Hematopoietic multipotent progenitor cell treated with erythropoietin and hydrocortisone succinate and interleukin-3 and kit ligand, for 17 days (in vitro differentiated cells): ENCODE measurements around the gene MORN3.
A peak's percentile ranks its signal among the peaks of the same experiment; 100 is the strongest.
"Not testable (repeated sequence)": the region's sequence is repeated elsewhere in the genome, so short reads cannot be mapped to it uniquely, and the experiment has no call there.

Source experiments
- DNase-seq: peaks from one replicate; pipeline ENCODE4 v3.0.0-alpha.2; 2015; ENCODE audit warnings: low spot score

MORN3 gene

DNA sequence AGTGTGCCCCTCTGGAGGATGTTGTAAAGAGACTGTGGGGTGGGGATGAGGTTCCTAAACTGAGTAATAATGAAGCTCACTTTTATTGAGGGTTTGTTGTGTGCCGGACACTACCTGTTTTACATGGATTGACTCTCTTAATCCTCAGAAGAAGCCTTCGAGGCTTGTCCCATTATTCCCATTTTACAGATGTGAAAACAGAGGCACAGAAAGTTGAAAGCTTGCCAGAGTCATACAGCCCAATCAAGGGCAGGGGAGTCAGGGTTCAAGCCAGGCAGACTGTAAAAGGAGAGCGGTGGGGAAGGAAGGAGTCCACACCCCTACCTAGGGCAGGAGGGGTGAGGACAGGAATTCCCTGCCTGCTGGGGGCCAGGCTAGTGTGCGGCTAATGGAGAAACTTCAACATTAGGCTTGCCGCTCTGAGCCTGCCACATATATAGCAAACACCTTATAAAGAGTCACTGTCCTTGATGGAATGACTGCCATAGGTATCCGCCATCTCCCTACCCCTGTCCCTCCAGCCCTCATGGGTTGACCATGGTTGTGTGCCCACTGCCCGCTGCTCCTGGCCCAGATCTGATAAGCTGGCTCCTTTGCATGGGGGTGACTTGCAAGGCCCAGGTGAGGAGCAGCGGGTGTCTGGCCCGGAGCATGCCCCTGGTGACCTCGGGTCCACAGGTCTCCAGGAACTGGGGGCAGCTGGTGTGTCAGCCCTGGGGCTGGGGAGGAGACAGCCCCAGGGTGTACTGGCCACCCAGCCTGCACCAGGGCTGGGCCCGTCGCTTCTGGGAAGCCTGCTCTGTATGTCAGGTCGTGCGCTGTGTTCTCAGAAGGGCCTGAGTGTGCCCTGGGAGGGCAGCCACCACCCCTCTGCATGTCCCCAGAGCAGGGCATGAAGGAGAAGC lies 30.9 kb downstream of the MORN3 start:
- DNase-seq = no peak

- DNase-seq = no peak
These were observed 32.1 kb downstream of the MORN3 start for GRCh38 chr12:121637231-121637914.

GRCh38 chr12:121634836-121635235 lies 34.6 kb downstream of the MORN3 start:
- DNase-seq = no peak

- DNase-seq = not testable (repeated sequence)
These were observed 35.6 kb downstream of the MORN3 start for GRCh38 chr12:121633833-121634196.

DNA sequence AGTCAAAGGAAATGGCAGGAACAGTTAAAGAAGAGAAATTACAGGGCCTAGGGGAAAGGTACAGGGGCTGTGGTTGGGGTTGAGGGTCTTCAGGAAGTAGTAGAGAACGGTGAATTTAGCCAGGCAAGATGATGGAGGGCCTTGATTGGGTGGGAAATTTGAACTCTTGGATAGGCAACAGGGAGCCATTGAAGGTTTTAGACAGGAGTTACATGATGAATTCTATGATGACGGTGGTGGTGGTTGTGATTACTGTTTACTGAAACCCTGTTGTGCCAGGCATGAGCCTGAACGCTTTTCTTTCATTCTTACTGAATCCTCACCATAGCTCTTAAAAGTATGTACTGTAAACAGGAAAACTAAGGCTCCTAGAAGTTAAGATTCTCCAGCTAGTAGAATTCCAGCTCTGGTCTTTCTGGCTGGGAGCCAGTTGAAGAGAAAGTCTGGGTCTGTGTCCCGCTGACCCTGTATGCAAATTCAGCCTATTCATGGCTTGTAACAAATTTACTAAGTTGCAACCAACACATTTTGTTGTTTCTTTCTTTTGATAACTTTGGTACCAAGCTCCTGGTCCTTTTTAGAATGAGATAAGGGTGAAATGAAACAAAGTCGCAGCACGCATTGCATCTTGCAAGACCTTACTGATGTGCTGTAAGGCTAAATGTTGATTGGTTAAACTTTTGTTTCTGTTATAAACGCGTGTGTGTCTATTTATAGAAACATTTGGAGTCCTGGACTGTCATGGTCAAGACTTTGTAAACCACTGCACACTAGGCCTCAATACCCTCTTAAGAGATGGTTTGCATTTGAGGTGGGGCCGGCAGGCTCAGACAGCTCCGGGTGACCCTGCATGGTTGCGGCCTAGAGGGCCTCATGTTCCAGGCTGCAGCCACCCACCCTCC lies 37.1 kb downstream of the MORN3 start:
- DNase-seq = no peak

DNA sequence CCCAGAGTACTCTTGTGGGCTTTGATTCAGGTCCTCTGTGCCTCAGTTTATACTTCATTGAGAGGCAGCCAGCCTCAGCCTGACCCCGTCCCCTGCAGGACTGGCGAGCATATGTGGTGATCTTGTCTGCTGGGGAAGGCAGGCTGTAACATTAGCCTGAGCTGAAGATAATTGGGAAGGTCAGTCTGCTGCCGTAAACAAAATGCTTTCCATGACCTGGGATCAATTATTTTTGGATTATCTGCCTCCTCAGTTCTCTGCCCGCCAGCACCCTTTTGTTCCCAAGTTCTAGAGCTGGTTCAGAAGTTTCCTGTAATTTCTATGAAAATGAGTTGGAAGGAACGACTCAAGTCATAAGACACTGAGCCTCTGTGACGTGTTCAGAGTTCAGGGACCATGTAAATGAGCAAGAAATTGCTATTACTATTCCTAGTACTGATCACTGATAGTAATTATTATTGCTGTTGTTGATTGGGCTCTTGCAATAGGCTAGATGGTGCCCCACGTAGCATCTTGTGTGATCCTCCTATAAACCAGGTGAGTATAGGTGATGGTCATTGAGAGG lies 38.6 kb downstream of the MORN3 start:
- no peak for DNase-seq

GRCh38 chr12:121628536-121628935 lies 40.9 kb downstream of the MORN3 start:
- DNase-seq = no peak

DNA sequence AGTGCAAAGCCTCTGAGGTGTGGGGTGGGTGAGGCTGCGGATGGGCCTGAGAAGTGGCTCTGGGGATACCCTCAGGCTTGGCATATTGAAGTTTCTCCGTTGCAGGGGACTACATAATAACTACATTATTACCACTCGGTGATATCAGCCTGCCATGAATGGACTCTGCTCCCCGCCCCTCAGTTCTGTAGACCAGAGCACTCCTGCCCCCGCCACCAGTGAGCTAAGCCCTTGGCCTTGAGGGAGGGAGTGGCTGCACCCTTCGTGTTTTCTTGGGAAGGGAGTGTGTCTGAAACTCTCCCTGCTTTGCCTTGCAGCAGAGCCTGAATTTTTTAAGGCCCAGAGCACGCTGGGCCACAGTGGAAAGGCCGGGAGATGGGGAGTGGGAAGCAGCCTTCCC lies 41.4 kb downstream of the MORN3 start:
- no peak for DNase-seq

GRCh38 chr12:121626853-121627640 lies 42.4 kb downstream of the MORN3 start:
- DNase-seq = peak; percentile 22

DNA sequence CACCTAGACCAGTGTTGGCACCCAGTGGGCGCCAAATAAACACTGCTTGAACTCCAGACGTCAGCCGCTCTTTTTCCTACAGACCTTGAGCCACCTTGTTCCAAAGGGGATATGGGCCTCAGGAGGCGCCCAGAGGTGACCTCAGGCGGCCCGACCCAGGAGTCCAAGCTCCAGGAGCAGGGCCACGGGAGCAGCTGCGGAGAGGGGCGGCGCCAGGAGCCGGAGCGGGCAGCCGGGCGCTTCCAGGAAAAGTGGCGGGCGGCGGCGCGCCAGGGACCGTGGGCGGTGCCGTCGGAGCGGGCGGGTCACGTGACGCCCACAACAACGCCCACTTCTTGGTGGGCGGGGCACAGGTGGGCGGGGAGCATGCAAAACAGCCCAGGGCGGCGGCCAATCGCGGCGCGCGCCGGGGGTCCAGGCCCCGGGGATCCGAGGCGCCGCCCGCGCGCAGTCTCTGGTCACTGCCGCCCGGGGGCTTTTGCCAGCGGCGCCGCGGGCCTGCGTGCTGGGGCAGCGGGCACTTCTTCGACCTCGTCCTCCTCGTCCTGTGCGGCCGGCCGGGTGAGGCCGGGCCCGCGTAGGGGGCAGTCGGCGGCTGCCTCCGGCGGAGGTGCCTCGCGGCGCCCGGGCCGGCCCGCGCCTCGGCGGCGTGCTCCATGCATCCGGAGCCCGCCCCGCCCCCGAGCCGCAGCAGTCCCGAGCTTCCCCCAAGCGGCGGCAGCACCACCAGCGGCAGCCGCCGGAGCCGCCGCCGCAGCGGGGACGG lies 43.2 kb downstream of the MORN3 start, which contains the start of gene ORAI1:
Gene ORAI1 (plus strand): TSS at position 444 of the 766 bp plus-strand sequence.
- DNase-seq = peak; percentile 96

DNA sequence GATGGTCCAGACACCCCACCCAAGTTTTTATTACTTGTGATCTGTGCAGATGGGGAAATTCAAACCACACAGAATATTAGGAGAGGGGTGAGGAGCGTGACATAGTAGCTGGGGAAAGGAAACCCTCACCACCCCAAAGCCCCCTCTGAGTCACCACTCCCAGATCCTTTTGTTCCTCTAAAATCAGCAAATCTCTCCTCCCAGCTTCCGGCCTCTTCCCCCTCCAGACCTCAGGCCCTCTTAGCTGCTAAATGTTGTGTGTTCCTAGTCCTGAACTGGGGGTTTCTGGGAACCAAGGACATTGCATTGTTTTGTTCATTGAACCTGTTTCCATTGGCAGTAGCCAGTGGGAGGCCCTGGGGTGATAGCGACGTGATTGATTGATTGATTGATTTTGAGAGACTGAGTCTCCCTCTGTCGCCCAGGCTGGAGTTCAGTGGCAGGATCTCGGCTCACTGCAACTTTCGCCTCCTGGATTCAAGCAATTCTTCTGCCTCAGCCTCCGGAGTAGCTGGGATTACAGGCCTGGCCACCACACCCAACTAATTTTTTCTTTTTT lies 49.0 kb downstream of the MORN3 start:
- no peak for DNase-seq

- no peak for DNase-seq
These were observed 50.7 kb downstream of the MORN3 start for GRCh38 chr12:121618659-121619233.

DNA sequence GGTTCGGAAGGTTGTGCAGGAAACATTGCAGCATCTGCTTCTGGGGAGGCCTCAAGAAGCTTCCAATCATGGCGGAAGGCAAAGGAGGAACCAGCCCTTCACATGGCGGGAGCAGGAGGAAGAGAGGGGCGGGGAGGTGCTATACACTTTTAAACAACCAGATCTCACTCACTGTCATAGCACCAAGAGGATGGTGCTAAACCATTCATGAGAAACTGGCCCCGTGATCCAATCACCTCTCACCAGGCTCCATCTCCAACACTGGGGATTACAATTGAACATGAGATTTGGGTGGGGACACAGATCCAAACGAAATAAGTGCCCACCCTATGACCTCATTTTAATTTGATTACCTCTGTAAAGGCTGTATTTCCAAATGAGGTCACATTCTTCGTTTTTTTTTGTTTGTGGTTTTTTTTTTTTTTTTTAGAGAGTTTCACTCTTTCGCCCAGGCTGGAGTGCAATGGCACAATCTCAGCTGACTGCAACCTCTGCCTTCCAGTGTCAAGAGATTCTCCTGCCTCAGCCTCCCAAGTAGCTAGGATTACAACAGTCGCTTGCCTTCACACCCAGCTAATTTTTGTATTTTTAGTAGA lies 54.5 kb downstream of the MORN3 start:
- DNase-seq = no peak

DNA sequence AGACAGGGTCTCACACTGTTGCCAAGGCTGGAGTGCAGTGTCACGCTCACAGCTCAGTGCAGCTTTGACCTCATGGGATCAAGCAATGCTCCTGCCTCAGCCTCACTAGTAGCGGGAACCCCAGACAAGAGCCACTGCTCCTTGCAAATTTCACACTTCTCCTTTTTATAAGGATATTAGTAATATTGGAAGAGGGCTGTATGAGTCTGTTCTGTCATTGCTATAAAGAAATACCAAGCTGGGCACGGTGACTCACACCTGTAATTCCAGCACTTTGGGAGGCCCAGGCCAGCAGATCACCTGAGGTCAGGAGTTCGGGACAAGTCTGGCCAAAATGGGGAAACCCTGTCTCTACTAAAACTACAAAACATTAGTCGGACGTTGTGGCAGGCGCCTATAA lies 56.0 kb downstream of the MORN3 start:
- no peak for DNase-seq

DNA sequence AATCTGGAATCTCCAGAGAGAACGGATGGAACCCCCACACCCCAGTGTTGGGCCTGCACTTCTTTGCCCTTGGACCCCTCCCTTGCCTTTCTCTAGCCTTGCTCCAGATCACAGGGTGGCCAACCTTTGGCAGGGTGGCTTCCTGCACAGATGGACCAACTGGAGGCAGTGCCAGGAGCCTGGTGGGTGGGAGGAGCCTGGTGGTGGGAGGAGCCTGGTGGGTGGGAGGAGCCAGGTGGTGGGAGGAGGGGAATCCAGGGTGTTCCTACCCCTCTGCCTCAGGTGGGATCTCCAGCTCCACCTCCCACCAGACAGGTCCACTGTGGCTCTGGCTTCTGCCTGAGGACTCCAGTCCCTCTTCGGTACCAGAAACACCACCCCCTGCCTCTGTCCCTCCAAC lies 58.1 kb downstream of the MORN3 start:
- no peak for DNase-seq

GRCh38 chr12:121610239-121611149 lies 59.0 kb downstream of the MORN3 start:
- DNase-seq = no peak

DNA sequence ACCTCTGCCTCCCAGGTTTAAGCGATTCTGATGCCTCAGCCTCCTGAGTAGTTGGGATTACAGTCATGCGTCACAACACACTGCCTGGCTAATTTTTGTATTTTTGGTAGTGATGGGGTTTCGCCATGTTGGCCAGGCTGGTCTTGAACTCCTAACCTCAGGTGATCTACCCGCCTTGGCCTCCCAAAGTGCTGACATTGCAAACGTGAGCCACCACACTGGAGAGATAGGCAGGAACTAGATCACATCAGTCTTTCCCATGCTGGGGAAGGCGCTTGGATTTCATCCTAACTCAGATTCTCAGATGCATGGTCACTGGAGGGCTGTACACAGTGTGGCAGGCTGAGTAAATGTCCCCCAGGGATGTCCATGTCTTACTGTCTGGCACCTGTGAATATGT lies 61.2 kb downstream of the MORN3 start:
- no peak for DNase-seq

- no peak for DNase-seq
These were observed 65.9 kb downstream of the MORN3 start for GRCh38 chr12:121603581-121603980.
